ENCODE results near the gene SETD2.
"Not testable (repeated sequence)": the region's sequence is repeated elsewhere in the genome, so short reads cannot be mapped to it uniquely, and the experiment has no call there.

SETD2 gene

GRCh38 chr3:47164007-47164881, at the start of gene SETD2:
Gene SETD2, minus strand, starts transcription at chr3:47164113. Its CDS starts 189 bp downstream, at chr3:47163924.
- DNase-seq = peak; percentile 53 to 70 (median 68)

GRCh38 chr3:47210863-47211405, 47.0 kb upstream of the SETD2 start:
- no peak for DNase-seq

GRCh38 chr3:47206022-47206421, 42.1 kb upstream of the SETD2 start:
- DNase-seq = not testable (repeated sequence)

- no peak for DNase-seq
These were observed 41.0 kb upstream of the SETD2 start for GRCh38 chr3:47204875-47205274.

GRCh38 chr3:47202542-47202941, 38.6 kb upstream of the SETD2 start:
- no peak for DNase-seq

GRCh38 chr3:47197287-47197686, 33.4 kb upstream of the SETD2 start:
- no peak for DNase-seq

- DNase-seq = no peak
These were observed 31.1 kb upstream of the SETD2 start for GRCh38 chr3:47194994-47195393.

- DNase-seq = no peak
These were observed 30.3 kb upstream of the SETD2 start for GRCh38 chr3:47193871-47194859.

- no peak for DNase-seq
These were observed 22.4 kb upstream of the SETD2 start for GRCh38 chr3:47186285-47186684.

- not testable (repeated sequence) for DNase-seq
These were observed 17.8 kb upstream of the SETD2 start for GRCh38 chr3:47181685-47182084.

GRCh38 chr3:47180011-47180410, 16.1 kb upstream of the SETD2 start:
- not testable (repeated sequence) for DNase-seq

- DNase-seq = no peak
These were observed 12.7 kb upstream of the SETD2 start for GRCh38 chr3:47176582-47176981.

GRCh38 chr3:47163169-47164006, 525 bp downstream of the SETD2 start:
- peak; percentile 18 to 46 (median 33) for DNase-seq

- no peak for DNase-seq
These were observed 1.2 kb downstream of the SETD2 start for GRCh38 chr3:47162697-47163168.

- DNase-seq = no peak
These were observed 1.8 kb downstream of the SETD2 start for GRCh38 chr3:47161983-47162696.

GRCh38 chr3:47159820-47160219, 4.1 kb downstream of the SETD2 start:
- no peak for DNase-seq

- DNase-seq = no peak
These were observed 5.7 kb downstream of the SETD2 start for GRCh38 chr3:47158208-47158607.

GRCh38 chr3:47156396-47156795, 7.5 kb downstream of the SETD2 start:
- DNase-seq = no peak

GRCh38 chr3:47152578-47152977, 11.3 kb downstream of the SETD2 start:
- no peak for DNase-seq

- DNase-seq = no peak
These were observed 12.1 kb downstream of the SETD2 start for GRCh38 chr3:47151836-47152235.

- no peak for DNase-seq
These were observed 14.5 kb downstream of the SETD2 start for GRCh38 chr3:47149339-47149933.

Data from activated naive CD4-positive, alpha-beta T cell (primary cell).